BLaER1 treated with 17β-estradiol and CSF1 and Interleukin-3, amounts not matched to agents 10 nM and 100 nM (cell line): ENCODE measurements around the gene GP9.
A peak's percentile ranks its signal among the peaks of the same experiment; 100 is the strongest.
"Not testable (repeated sequence)": the region's sequence is repeated elsewhere in the genome, so short reads cannot be mapped to it uniquely, and the experiment has no call there.

Source experiments
- H3K27ac ChIP-seq, 11 experiments: shearing (Covaris generic); formaldehyde crosslinking; 2 replicates each; pipeline ENCODE4 v1.8.1; 2022
- H3K27me3 ChIP-seq, 11 experiments: shearing (Covaris generic); formaldehyde crosslinking; 2 replicates each; pipeline ENCODE4 v1.8.1; 2022
- H3K36me3 ChIP-seq, 11 experiments: shearing (Covaris generic); formaldehyde crosslinking; 2 replicates each; pipeline ENCODE4 v1.8.1; 2022
- H3K4me1 ChIP-seq, 10 experiments: shearing (Covaris generic); formaldehyde crosslinking; 2 replicates each; pipeline ENCODE4 v1.8.1; 2022
- H3K4me2 ChIP-seq, 11 experiments: shearing (Covaris generic); formaldehyde crosslinking; 2 replicates each; pipeline ENCODE4 v1.8.1; 2022
- H3K4me3 ChIP-seq, 10 experiments: shearing (Covaris generic); formaldehyde crosslinking; 2 replicates each; pipeline ENCODE4 v1.8.1; 2022
- H3K9ac ChIP-seq, 11 experiments: shearing (Covaris generic); formaldehyde crosslinking; 2 replicates each; pipeline ENCODE4 v1.8.1; 2022
- H3K9me3 ChIP-seq, 11 experiments: shearing (Covaris generic); formaldehyde crosslinking; replicated peaks in 1 of 11; 2 replicates each; pipeline ENCODE4 v1.8.1; 2022
- H4K20me1 ChIP-seq, 11 experiments: shearing (Covaris generic); formaldehyde crosslinking; 2 replicates each; pipeline ENCODE4 v1.8.1; 2022
- Cebpa-rat ChIP-seq, 11 experiments: shearing (Covaris generic); IDR thresholded peaks; 2 replicates each; pipeline ENCODE4 v1.8.1; 2022

Gene GP9

GRCh38 chr3:129101370-129102138 lies 41.0 kb downstream of the GP9 start:
- TF ChIP-seq Cebpa-rat (IDR thresholded peaks at IDR 0.05), result no peak
- Histone ChIP-seq H3K9ac (no peak overlapping the region), H3K4me2 (no peak overlapping the region), H3K36me3 (peaks cover 63 to 98% (median 82%) of the 10 kb centered on the region in 11 experiments), H3K27me3 (no peaks in the 10 kb centered on the region), H3K27ac (no peak overlapping the region), H3K9me3 (peaks cover 0 to 18% (median 7%) of the 10 kb centered on the region in 11 experiments; a peak in 8 of 22 replicates), H3K4me3 (no peak overlapping the region), H4K20me1 (peaks cover 81 to 100% (median 88%) of the 10 kb centered on the region in 11 experiments), H3K4me1 (peaks cover 0 to 9% (median 1%) of the 10 kb centered on the region in 10 experiments; a peak in 1 of 20 replicates)

GRCh38 chr3:129103296-129103695 lies 42.7 kb downstream of the GP9 start:
- Histone ChIP-seq H3K4me3 (no peak overlapping the region), H4K20me1 (peaks cover 82 to 100% (median 88%) of the 10 kb centered on the region in 11 experiments), H3K9ac (peak overlapping the region in 2 of 11 experiments; percentile 14 to 17; a peak in 1 of 22 replicates), H3K4me1 (peaks cover 0 to 15% (median 6%) of the 10 kb centered on the region in 10 experiments; a peak in 2 of 20 replicates), H3K36me3 (peaks cover 64 to 98% (median 83%) of the 10 kb centered on the region in 11 experiments), H3K27ac (no peak overlapping the region), H3K9me3 (peaks cover 0 to 15% (median 7%) of the 10 kb centered on the region in 11 experiments; a peak in 8 of 22 replicates), H3K27me3 (no peaks in the 10 kb centered on the region), H3K4me2 (no peak overlapping the region)
- TF ChIP-seq Cebpa-rat (IDR thresholded peaks at IDR 0.05), result no peak

- H3K36me3 ChIP-seq, result peaks cover 63 to 98% (median 83%) of the 10 kb centered on the region in 11 experiments
- peaks cover 0 to 7% (median 2%) of the 10 kb centered on the region in 11 experiments; a peak in 8 of 22 replicates for H3K9me3 ChIP-seq
- no peak overlapping the region for H3K27ac ChIP-seq
- no peak overlapping the region for H3K4me2 ChIP-seq
- no peaks in the 10 kb centered on the region for H3K27me3 ChIP-seq
- H4K20me1 ChIP-seq, result peaks cover 84 to 100% (median 94%) of the 10 kb centered on the region in 11 experiments
- H3K4me3 ChIP-seq, result no peak overlapping the region
- peak overlapping the region in 1 of 11 experiments; percentile 15; a peak in 1 of 22 replicates for H3K9ac ChIP-seq
- H3K4me1 ChIP-seq, result peaks cover 0 to 15% (median 6%) of the 10 kb centered on the region in 10 experiments; a peak in 2 of 20 replicates
- TF ChIP-seq Cebpa-rat (IDR thresholded peaks at IDR 0.05), result no peak
These were observed 43.5 kb downstream of the GP9 start for GRCh38 chr3:129104051-129104450.

GRCh38 chr3:129104498-129105079 lies 44.0 kb downstream of the GP9 start:
- Histone ChIP-seq H3K27ac (no peak overlapping the region), H4K20me1 (peaks cover 84 to 100% (median 96%) of the 10 kb centered on the region in 11 experiments), H3K36me3 (peaks cover 62 to 98% (median 83%) of the 10 kb centered on the region in 11 experiments), H3K4me2 (no peak overlapping the region), H3K9me3 (peaks cover 0 to 7% (median 0%) of the 10 kb centered on the region in 11 experiments; a peak in 3 of 22 replicates), H3K27me3 (no peaks in the 10 kb centered on the region), H3K4me1 (peaks cover 0 to 15% (median 6%) of the 10 kb centered on the region in 10 experiments; a peak in 2 of 20 replicates), H3K9ac (peak overlapping the region in 1 of 11 experiments; percentile 15; a peak in 2 of 22 replicates), H3K4me3 (no peak overlapping the region)
- TF ChIP-seq Cebpa-rat (IDR thresholded peaks at IDR 0.05), result no peak

- H3K4me1 ChIP-seq, result peaks cover 0 to 15% (median 6%) of the 10 kb centered on the region in 10 experiments; a peak in 2 of 20 replicates
These were observed 45.3 kb downstream of the GP9 start for GRCh38 chr3:129105862-129106261.

GRCh38 chr3:129106320-129106719 lies 45.7 kb downstream of the GP9 start:
- H3K4me2 ChIP-seq, result no peak overlapping the region
- H3K27me3 ChIP-seq, result no peaks in the 10 kb centered on the region
- H3K4me3 ChIP-seq, result no peak overlapping the region
- H4K20me1 ChIP-seq, result peaks cover 76 to 100% (median 96%) of the 10 kb centered on the region in 11 experiments
- H3K9me3 ChIP-seq, result no peaks in the 10 kb centered on the region
- H3K36me3 ChIP-seq, result peaks cover 61 to 98% (median 85%) of the 10 kb centered on the region in 11 experiments
- peak overlapping the region in 1 of 11 experiments; percentile 24; a peak in 1 of 22 replicates for H3K9ac ChIP-seq
- H3K27ac ChIP-seq, result 0 out of 22 replicates have a peak overlapping the region, but pooled peaks of 1 of the 11 experiments have one; percentile 6
- no peak for TF ChIP-seq Cebpa-rat (IDR thresholded peaks at IDR 0.05)
- peaks cover 0 to 16% (median 6%) of the 10 kb centered on the region in 10 experiments; a peak in 2 of 20 replicates for H3K4me1 ChIP-seq

More at GRCh38 chr3:129105862-129106261, 45.3 kb downstream of the GP9 start:
- Histone ChIP-seq H4K20me1 (peaks cover 80 to 100% (median 96%) of the 10 kb centered on the region in 11 experiments), H3K4me3 (no peak overlapping the region), H3K9me3 (no peaks in the 10 kb centered on the region), H3K27me3 (no peaks in the 10 kb centered on the region), H3K9ac (0 out of 22 replicates have a peak overlapping the region, but pooled peaks of 1 of the 11 experiments have one; percentile 24), H3K36me3 (peaks cover 62 to 98% (median 85%) of the 10 kb centered on the region in 11 experiments), H3K4me2 (no peak overlapping the region), H3K27ac (no peak overlapping the region)
- no peak for TF ChIP-seq Cebpa-rat (IDR thresholded peaks at IDR 0.05)

- H3K36me3 ChIP-seq, result peaks cover 58 to 98% (median 84%) of the 10 kb centered on the region in 11 experiments
- H3K4me1 ChIP-seq, result peaks cover under 1 to 19% (median 6%) of the 10 kb centered on the region in 10 experiments; a peak in 17 of 20 replicates
- no peak overlapping the region for H3K4me3 ChIP-seq
- peak overlapping the region in 3 of 11 experiments; percentile 15 to 31 (median 29); a peak in 3 of 22 replicates for H3K9ac ChIP-seq
- H3K27me3 ChIP-seq, result no peaks in the 10 kb centered on the region
- no peaks in the 10 kb centered on the region for H3K9me3 ChIP-seq
- no peak overlapping the region for H3K4me2 ChIP-seq
- H4K20me1 ChIP-seq, result peaks cover 69 to 100% (median 94%) of the 10 kb centered on the region in 11 experiments
- H3K27ac ChIP-seq, result 0 out of 22 replicates have a peak overlapping the region, but pooled peaks of 1 of the 11 experiments have one; percentile 6
- TF ChIP-seq Cebpa-rat (IDR thresholded peaks at IDR 0.05), result no peak
These were observed 46.4 kb downstream of the GP9 start for GRCh38 chr3:129106866-129107565.

GRCh38 chr3:129107793-129108192 lies 47.2 kb downstream of the GP9 start:
- peak overlapping the region in 1 of 11 experiments; percentile 31; a peak in 1 of 22 replicates for H3K9ac ChIP-seq
- no peaks in the 10 kb centered on the region for H3K27me3 ChIP-seq
- H4K20me1 ChIP-seq, result peaks cover 68 to 100% (median 96%) of the 10 kb centered on the region in 11 experiments
- peaks cover 59 to 100% (median 87%) of the 10 kb centered on the region in 11 experiments for H3K36me3 ChIP-seq
- no peaks in the 10 kb centered on the region for H3K9me3 ChIP-seq
- TF ChIP-seq Cebpa-rat (IDR thresholded peaks at IDR 0.05), result no peak
- no peak overlapping the region for H3K27ac ChIP-seq
- H3K4me1 ChIP-seq, result peaks cover 9 to 27% (median 13%) of the 10 kb centered on the region in 10 experiments
- H3K4me2 ChIP-seq, result no peak overlapping the region
- no peak overlapping the region for H3K4me3 ChIP-seq

- not testable (repeated sequence) for H3K9me3 ChIP-seq, H3K4me2 ChIP-seq, H3K27me3 ChIP-seq, H3K9ac ChIP-seq, H3K4me3 ChIP-seq
- H3K4me1 ChIP-seq, result peaks cover 41 to 60% (median 45%) of the 10 kb centered on the region in 10 experiments
- peaks cover 73 to 100% (median 94%) of the 10 kb centered on the region in 11 experiments for H3K36me3 ChIP-seq
- H4K20me1 ChIP-seq, result peaks cover 47 to 100% (median 86%) of the 10 kb centered on the region in 11 experiments
- peak overlapping the region in 5 of 11 experiments; percentile 5 to 61 (median 33); a peak in 4 of 22 replicates for H3K27ac ChIP-seq
These were observed 50.6 kb downstream of the GP9 start for GRCh38 chr3:129111076-129111780.
